Glutamatergic neuron (in vitro differentiated cells): ENCODE data around the gene GLIS1. TPM values are rescaled to one million over a fixed set of nuclear protein-coding genes. Genes with fewer than 3 reads are reported as not detected.

ENCODE experiments used
- DNase-seq: peaks from one replicate; pipeline ENCODE4 v3.0.0; 2022
- H3K27ac Mint-ChIP-seq: one replicate; pipeline ENCODE4 v1.8.0; 2020; ENCODE audit warnings: mild to moderate bottlenecking, mixed read lengths, inconsistent platforms; ENCODE audit not compliant: unreplicated experiment
- H3K27me3 Mint-ChIP-seq: one replicate; pipeline ENCODE4 v1.8.0; 2020; ENCODE audit warnings: mild to moderate bottlenecking, moderate library complexity, mixed read lengths, inconsistent platforms; ENCODE audit not compliant: unreplicated experiment
- H3K36me3 Mint-ChIP-seq: one replicate; pipeline ENCODE4 v1.8.0; 2020; ENCODE audit warnings: mild to moderate bottlenecking, mixed read lengths, inconsistent platforms; ENCODE audit not compliant: unreplicated experiment
- H3K4me1 Mint-ChIP-seq: one replicate; pipeline ENCODE4 v1.8.0; 2020; ENCODE audit warnings: mild to moderate bottlenecking, low read depth, mixed read lengths, inconsistent platforms; ENCODE audit not compliant: unreplicated experiment
- H3K4me3 Mint-ChIP-seq: one replicate; pipeline ENCODE4 v1.8.0; 2020; ENCODE audit warnings: mild to moderate bottlenecking, mixed read lengths, inconsistent platforms; ENCODE audit not compliant: unreplicated experiment
- H3K9me3 Mint-ChIP-seq: one replicate; pipeline ENCODE4 v1.8.0; 2020; ENCODE audit warnings: mild to moderate bottlenecking, moderate library complexity, mixed read lengths, inconsistent platforms; ENCODE audit not compliant: unreplicated experiment
- CTCF ChIP-seq: fragments of 200-600 bp; sonication (generic); IDR thresholded peaks from one replicate; pipeline ENCODE4 v1.5.0; 2021; ENCODE audit not compliant: partially characterized antibody, unreplicated experiment
- total RNA-seq: library from RNA; stranded (reverse); fragmentation: NEBNext Ultra II Directional; extraction: Animal tissue kit (Norgen Biotek cat#: 25700); gene quantifications from one replicate; pipeline ENCODE4 v1.2.1, GENCODE V29; 2021; ENCODE audit not compliant: unreplicated experiment

GLIS1 gene
- total RNA-seq, 1 donor from 2014 or later: 0.76 TPM

DNA sequence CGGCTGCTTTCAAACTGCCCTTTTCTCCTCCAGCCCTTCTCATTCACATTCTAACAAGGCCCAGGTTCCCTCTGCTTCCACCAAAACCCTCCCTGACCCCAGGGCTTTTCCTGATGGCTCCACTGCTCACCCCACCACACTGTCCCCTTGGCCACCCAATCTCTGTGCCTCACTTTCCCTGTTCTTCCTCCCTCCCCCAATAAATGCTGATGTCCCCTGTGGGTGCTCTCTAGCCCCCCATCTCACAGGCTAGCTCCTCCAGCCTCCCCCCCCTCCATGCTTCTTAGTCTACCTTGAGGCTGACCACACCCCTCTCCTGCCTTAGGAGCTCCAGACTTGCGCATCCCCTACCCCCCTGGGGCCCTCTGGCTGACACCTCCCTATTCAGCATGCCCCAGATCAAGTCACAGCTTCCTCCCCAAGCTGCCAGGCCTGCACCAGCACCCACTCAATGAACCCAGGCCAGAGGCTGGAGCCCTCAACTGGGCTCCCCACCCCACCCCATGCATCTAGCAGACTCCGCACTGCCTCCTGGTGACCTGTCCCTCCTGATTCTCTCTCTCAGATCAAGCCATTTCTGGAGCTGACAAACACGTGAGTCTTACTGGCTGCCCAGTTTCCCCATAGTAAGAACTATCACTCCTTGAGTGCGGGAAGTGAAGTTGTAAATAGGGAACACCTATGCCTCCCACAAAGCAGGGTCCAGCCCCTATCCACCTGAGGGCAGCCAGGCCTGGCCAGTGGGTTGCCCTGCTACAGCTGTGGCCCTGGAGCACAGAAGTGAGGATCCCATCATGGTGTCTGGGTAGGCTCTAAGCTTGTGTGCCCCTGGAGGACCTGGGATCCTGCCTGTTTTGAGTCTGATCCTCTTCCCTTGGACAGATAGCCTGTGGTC, 161.9 kb downstream of the GLIS1 start:
- peak; percentile 25 for DNase-seq
- Mint-ChIP-seq H3K4me1 (peaks cover 36% of the 10 kb centered on the region), H3K9me3 (peaks cover 10% of the 10 kb centered on the region), H3K27me3 (peaks cover 5% of the 10 kb centered on the region), H3K36me3 (peaks cover 4% of the 10 kb centered on the region), H3K27ac (peak overlapping the region; percentile 94), H3K4me3 (peak overlapping the region; percentile 56)
- no peak for TF ChIP-seq CTCF

GRCh38 chr1:53576381-53576801, 162.6 kb downstream of the GLIS1 start:
- peaks cover 36% of the 10 kb centered on the region for H3K4me1 Mint-ChIP-seq
- peaks cover 5% of the 10 kb centered on the region for H3K27me3 Mint-ChIP-seq
- peak overlapping the region; percentile 94 for H3K27ac Mint-ChIP-seq
- peaks cover 8% of the 10 kb centered on the region for H3K9me3 Mint-ChIP-seq
- no peak for TF ChIP-seq CTCF
- peaks cover 4% of the 10 kb centered on the region for H3K36me3 Mint-ChIP-seq
- peak overlapping the region; percentile 56 for H3K4me3 Mint-ChIP-seq
- DNase-seq: peak; percentile 54

DNA sequence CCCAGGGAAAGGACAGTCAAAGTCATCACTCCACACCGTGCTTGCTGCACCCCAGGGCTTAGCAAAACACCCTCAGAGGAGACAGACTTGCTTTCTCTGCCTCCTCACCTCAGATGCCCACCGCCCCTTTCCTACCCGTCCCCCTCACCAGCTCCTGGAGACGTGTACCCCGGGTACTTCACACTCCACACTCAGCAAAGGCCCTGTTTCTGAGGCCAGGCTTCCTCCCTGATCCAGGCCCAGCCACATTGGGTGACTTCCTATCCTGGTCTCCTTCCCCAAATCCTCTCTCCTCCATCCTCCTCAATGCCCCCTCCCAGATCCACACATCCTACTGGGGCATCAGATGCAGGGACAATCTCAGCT, 163.0 kb downstream of the GLIS1 start:
- Mint-ChIP-seq H3K27me3 (peaks cover 5% of the 10 kb centered on the region), H3K4me1 (peaks cover 34% of the 10 kb centered on the region), H3K9me3 (peaks cover 7% of the 10 kb centered on the region), H3K4me3 (peak overlapping the region; percentile 42), H3K27ac (peak overlapping the region; percentile 94), H3K36me3 (peaks cover 4% of the 10 kb centered on the region)
- TF ChIP-seq CTCF: no peak
- DNase-seq: peak; percentile 10

GRCh38 chr1:53575141-53575954, 163.6 kb downstream of the GLIS1 start:
- DNase-seq: peak; percentile 11
- Mint-ChIP-seq H3K27me3 (peaks cover 5% of the 10 kb centered on the region), H3K4me1 (peaks cover 34% of the 10 kb centered on the region), H3K9me3 (peaks cover 7% of the 10 kb centered on the region), H3K36me3 (peaks cover 4% of the 10 kb centered on the region), H3K4me3 (no peak overlapping the region), H3K27ac (no peak overlapping the region)
- no peak for TF ChIP-seq CTCF
